Activated naive CD4-positive, alpha-beta T cell treated with anti-CD3 and anti-CD28 coated beads, Interleukin-2, amount 50 U/mL, for 72 hours (primary cell): Measurements from ENCODE around the gene RGS19. TPM values are rescaled to one million over a fixed set of nuclear protein-coding genes. Genes with fewer than 3 reads are reported as not detected.

Source experiments
- ATAC-seq, 2 donors: fragments of 150-1000 bp; cut with Tn5 transposase; 2 replicates each; pipeline ENCODE4 v1.10.0; 2021; ENCODE audit warnings: mild to moderate bottlenecking in 2 of 2, moderate library complexity in 2 of 2
- DNase-seq, 2 donors: peaks; one replicate each; pipeline ENCODE4 v3.0.0; 2021 to 2022; ENCODE audit warnings: low spot score in 2 of 2
- H3K27ac Mint-ChIP-seq, 2 donors: one replicate each; pipeline ENCODE4 v1.8.0; 2022; ENCODE audit warnings: mild to moderate bottlenecking in 2 of 2, mixed read lengths in 2 of 2
- H3K36me3 Mint-ChIP-seq, 2 donors: one replicate each; pipeline ENCODE4 v1.8.0; 2022; ENCODE audit warnings: mixed read lengths in 2 of 2
- H3K9me3 Mint-ChIP-seq, 2 donors: one replicate each; pipeline ENCODE4 v1.8.0; 2022; ENCODE audit warnings: mixed read lengths in 2 of 2
- total RNA-seq, 2 donors: library from RNA; stranded (reverse); gene quantifications; one replicate each; pipeline ENCODE4 v1.2.3, GENCODE V29; 2022

RGS19 gene
- total RNA-seq, 2 donors from 2014 or later: 21.5 to 47.8 TPM

- Mint-ChIP-seq H3K9me3 (no peaks in the 10 kb centered on the region), H3K36me3 (no peaks in the 10 kb centered on the region), H3K27ac (peak overlapping the region; percentile 66 to 93)
- ATAC-seq: no peak
- no peak for DNase-seq
These were observed 15.1 kb downstream of the RGS19 start for GRCh38 chr20:64064145-64064698.

GRCh38 chr20:64063389-64064144 lies 15.8 kb downstream of the RGS19 start:
- DNase-seq (no peak), ATAC-seq (peak; percentile 17 to 19)
- H3K27ac Mint-ChIP-seq: peak overlapping the region; percentile 66 to 93
- H3K9me3 Mint-ChIP-seq: no peaks in the 10 kb centered on the region
- no peaks in the 10 kb centered on the region for H3K36me3 Mint-ChIP-seq

- Mint-ChIP-seq H3K36me3 (no peaks in the 10 kb centered on the region), H3K27ac (peak within 1 kb of the TSS; percentile 85 to 93), H3K9me3 (no peaks in the 10 kb centered on the region)
- ATAC-seq (peak; percentile 81 to 88), DNase-seq (peak; percentile 88 to 94)
These were observed 16.5 kb downstream of the RGS19 start, which contains the start of gene TCEA2 for GRCh38 chr20:64062596-64063388. Gene TCEA2, plus strand, starts transcription at chr20:64063198. Its CDS starts 115 bp downstream, at chr20:64063313.

GRCh38 chr20:64062276-64062595 lies 17.1 kb downstream of the RGS19 start:
- no peaks in the 10 kb centered on the region for H3K9me3 Mint-ChIP-seq
- peak overlapping the region; percentile 80 to 85 for H3K27ac Mint-ChIP-seq
- no peaks in the 10 kb centered on the region for H3K36me3 Mint-ChIP-seq
- DNase-seq (no peak), ATAC-seq (no peak)

GRCh38 chr20:64058536-64058935 lies 20.8 kb downstream of the RGS19 start:
- DNase-seq (peak in 1 of 2 donors; percentile 13), ATAC-seq (no peak)
- Mint-ChIP-seq H3K9me3 (no peaks in the 10 kb centered on the region), H3K36me3 (no peaks in the 10 kb centered on the region), H3K27ac (peak overlapping the region; percentile 74)

GRCh38 chr20:64057628-64058498 lies 21.5 kb downstream of the RGS19 start:
- ATAC-seq (peak; percentile 79 to 83), DNase-seq (peak; percentile 78 to 94)
- no peaks in the 10 kb centered on the region for H3K36me3 Mint-ChIP-seq
- peak overlapping the region; percentile 74 for H3K27ac Mint-ChIP-seq
- no peaks in the 10 kb centered on the region for H3K9me3 Mint-ChIP-seq

GRCh38 chr20:64056889-64057627 lies 22.3 kb downstream of the RGS19 start:
- peak; percentile 62 to 77 for ATAC-seq
- DNase-seq: peak in 1 of 2 donors; percentile 33
- Mint-ChIP-seq H3K9me3 (no peaks in the 10 kb centered on the region), H3K27ac (peak overlapping the region in 1 of 2 donors; percentile 74), H3K36me3 (no peaks in the 10 kb centered on the region)

- Mint-ChIP-seq H3K9me3 (no peaks in the 10 kb centered on the region), H3K27ac (no peak overlapping the region), H3K36me3 (no peaks in the 10 kb centered on the region)
- ATAC-seq (no peak), DNase-seq (no peak)
These were observed 22.8 kb downstream of the RGS19 start for GRCh38 chr20:64056639-64056888.

GRCh38 chr20:64055893-64056638 lies 23.3 kb downstream of the RGS19 start:
- no peak overlapping the region for H3K27ac Mint-ChIP-seq
- H3K9me3 Mint-ChIP-seq: no peaks in the 10 kb centered on the region
- H3K36me3 Mint-ChIP-seq: no peaks in the 10 kb centered on the region
- DNase-seq: no peak
- ATAC-seq: no peak

GRCh38 chr20:64055396-64055892 lies 23.9 kb downstream of the RGS19 start:
- Mint-ChIP-seq H3K9me3 (no peaks in the 10 kb centered on the region), H3K27ac (no peak overlapping the region), H3K36me3 (no peaks in the 10 kb centered on the region)
- ATAC-seq (no peak), DNase-seq (no peak)

GRCh38 chr20:64053841-64054661 lies 25.3 kb downstream of the RGS19 start:
- H3K27ac Mint-ChIP-seq: no peak overlapping the region
- no peaks in the 10 kb centered on the region for H3K9me3 Mint-ChIP-seq
- no peak for DNase-seq
- no peaks in the 10 kb centered on the region for H3K36me3 Mint-ChIP-seq
- ATAC-seq: no peak

- Mint-ChIP-seq H3K9me3 (no peaks in the 10 kb centered on the region), H3K27ac (no peak overlapping the region), H3K36me3 (no peaks in the 10 kb centered on the region)
- no peak for ATAC-seq
- DNase-seq: no peak
These were observed 26.1 kb downstream of the RGS19 start for GRCh38 chr20:64052987-64053840.

GRCh38 chr20:64052326-64052722 lies 27.0 kb downstream of the RGS19 start:
- no peak for ATAC-seq
- Mint-ChIP-seq H3K27ac (no peak overlapping the region), H3K36me3 (no peaks in the 10 kb centered on the region), H3K9me3 (no peaks in the 10 kb centered on the region)
- DNase-seq: no peak
